A673 (cell line): ENCODE results near the gene CRELD2.

Source experiments
- CTCF ChIP-seq: fragments of 300-800, 200-600 bp; sonication (generic); conservative IDR thresholded peaks from 2 replicates; pipeline ENCODE4 v1.5.1; 2017; ENCODE audit warnings: low read depth, mild to moderate bottlenecking, antibody characterized with exemption, low read length, moderate library complexity, mixed read lengths
- EZH2 ChIP-seq: fragments of 200-600 bp; sonication (generic); IDR thresholded peaks from 2 replicates; pipeline ENCODE4 v1.6.1; 2017; ENCODE audit warnings: borderline replicate concordance, low read depth, mild to moderate bottlenecking, mixed read lengths, antibody characterized with exemption, low read length; ENCODE audit not compliant: poor library complexity, severe bottlenecking

GRCh38 chr22:49882519-49883293 is 35.7 kb upstream of the CRELD2 start:
- no peak for TF ChIP-seq CTCF
- no peak for TF ChIP-seq EZH2
